HG02981 (cell line): Measurements from ENCODE around the gene RPS25.
A peak's percentile ranks its signal among the peaks of the same experiment; 100 is the strongest.
"Not testable (repeated sequence)": the region's sequence is repeated elsewhere in the genome, so short reads cannot be mapped to it uniquely, and the experiment has no call there.

ENCODE experiments used
- ATAC-seq: cut with Tn5 transposase; IDR thresholded peaks from one replicate; pipeline ENCODE4 v1.9.1; 2021; ENCODE audit warnings: mild to moderate bottlenecking, moderate library complexity; ENCODE audit not compliant: unreplicated experiment

RPS25 gene

GRCh38 chr11:119018074-119018938 is at the start of gene RPS25, which contains the start of gene TRAPPC4:
TSS of gene RPS25 (minus strand) at chr11:119018343. CDS start at chr11:119018284, 59 bp downstream.
TSS of gene TRAPPC4 (plus strand) at chr11:119018766. CDS start at chr11:119018796, 30 bp downstream.
- peak; percentile 87 for ATAC-seq

DNA sequence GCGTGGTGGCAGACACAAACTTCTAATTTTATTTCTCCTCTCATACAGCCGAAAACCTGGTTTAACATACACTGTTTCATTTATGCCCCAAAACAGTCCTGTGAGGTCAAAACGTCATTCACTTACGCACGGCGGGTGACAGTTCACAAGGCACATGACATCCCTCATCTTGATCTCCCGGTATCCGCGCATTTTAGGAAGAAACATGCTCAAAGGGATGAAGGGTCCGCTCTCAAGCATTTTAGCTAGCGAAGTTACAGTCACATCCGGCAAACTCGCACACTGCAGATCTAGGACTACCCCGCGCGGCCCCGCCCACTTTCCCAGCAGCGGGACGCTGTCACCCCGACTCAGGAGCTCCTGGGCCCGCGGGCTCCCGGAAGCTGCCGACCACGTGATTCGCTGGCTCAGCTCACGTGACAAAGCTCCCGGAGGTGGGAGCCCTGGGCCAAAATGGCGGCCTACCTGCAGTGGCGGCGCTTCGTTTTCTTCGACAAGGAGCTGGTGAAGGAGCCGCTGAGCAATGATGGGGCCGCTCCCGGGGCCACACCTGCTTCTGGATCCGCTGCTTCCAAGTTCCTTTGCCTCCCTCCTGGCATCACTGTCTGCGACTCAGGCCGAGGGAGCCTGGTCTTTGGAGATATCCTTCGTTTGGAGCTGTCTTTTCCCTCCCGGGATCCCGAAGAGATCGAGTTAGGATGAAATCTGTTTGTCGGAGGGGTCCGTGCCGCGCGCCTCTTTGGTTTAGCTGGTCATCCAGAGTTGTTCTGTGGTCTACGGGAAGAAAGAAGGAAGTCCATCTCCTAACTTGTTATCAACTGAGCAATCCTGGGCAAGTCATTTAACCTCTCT is 49.5 kb upstream of the RPS25 start, which contains the start of gene VPS11:
Gene VPS11 (plus strand): TSS at position 448 of the 852 bp plus-strand sequence. CDS start 6 bp downstream, at position 454.
- peak; percentile 94 for ATAC-seq

GRCh38 chr11:119065369-119065768 is 47.2 kb upstream of the RPS25 start:
- ATAC-seq: no peak

- no peak for ATAC-seq
Observed at GRCh38 chr11:119062779-119063178, 44.6 kb upstream of the RPS25 start.

- ATAC-seq: no peak
Observed at GRCh38 chr11:119061256-119061655, 43.1 kb upstream of the RPS25 start.

- not testable (repeated sequence) for ATAC-seq
Observed at GRCh38 chr11:119059128-119059527, 41.0 kb upstream of the RPS25 start.

DNA sequence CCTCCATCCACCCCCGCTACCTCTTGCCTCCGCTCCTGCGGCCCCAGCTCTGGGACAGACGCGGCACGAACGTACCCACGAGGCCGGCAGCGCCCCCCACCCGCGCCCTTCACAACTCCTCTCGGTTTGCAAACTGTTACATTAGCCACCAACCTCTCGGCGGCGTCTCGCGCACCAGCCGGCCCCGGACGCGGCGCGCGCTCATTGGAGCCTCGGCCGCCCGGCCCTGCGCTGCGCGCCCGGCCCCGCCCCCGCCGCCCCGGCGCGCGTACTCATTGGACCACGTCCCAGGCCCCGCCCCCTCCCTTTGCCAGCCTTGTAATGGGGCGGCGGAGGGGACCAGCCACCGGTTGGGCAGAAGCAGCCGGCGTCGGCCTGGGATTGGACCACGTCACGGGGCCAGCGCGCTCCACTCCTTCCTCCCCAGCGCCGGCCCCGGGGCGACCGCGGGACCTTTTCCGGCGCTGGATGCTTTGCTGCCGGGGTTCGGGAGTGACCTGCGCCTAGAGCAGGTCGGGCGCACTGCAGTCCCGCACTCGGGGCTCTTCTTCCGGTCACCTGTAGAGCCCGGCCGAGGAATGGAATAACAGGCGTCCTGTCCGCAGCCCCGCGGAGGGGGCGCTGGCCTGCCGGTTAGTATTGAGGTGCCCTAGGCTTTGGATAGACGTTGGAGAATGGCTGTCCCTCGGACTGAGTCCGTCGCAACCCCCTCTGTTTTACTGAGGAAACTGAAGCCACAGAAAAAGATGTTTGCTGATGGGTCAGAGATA is 39.0 kb upstream of the RPS25 start, which contains the start of gene HYOU1:
Gene HYOU1 (minus strand): TSS at position 206 of the 770 bp plus-strand sequence. CDS start 1,045 bp downstream, outside the sequence.
- peak; percentile 92 for ATAC-seq

GRCh38 chr11:119056421-119056999 is 38.4 kb upstream of the RPS25 start:
- ATAC-seq: peak; percentile 2

- ATAC-seq: no peak
Observed at GRCh38 chr11:119055901-119056300, 37.8 kb upstream of the RPS25 start.

DNA sequence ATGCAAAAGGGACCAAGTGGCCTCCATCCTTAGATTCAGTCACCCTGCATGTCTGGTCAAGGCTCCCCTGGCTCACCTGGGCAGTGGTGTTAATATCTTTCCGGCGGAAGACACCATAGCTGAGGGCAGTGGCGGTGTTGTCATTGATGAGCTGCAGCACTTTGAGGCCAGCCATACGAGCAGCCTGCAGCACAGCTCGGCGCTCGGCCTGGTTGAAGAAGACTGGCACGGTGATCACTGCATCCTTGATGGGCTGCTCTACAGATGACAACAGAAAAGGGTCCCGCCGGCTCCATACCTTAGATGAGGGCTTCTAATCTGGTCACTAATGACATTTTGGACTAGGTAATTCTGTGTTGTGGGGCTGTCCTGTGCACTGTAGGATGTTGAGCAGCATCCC is 36.3 kb upstream of the RPS25 start:
- ATAC-seq: no peak

GRCh38 chr11:119052163-119052814 is 34.1 kb upstream of the RPS25 start:
- no peak for ATAC-seq

DNA sequence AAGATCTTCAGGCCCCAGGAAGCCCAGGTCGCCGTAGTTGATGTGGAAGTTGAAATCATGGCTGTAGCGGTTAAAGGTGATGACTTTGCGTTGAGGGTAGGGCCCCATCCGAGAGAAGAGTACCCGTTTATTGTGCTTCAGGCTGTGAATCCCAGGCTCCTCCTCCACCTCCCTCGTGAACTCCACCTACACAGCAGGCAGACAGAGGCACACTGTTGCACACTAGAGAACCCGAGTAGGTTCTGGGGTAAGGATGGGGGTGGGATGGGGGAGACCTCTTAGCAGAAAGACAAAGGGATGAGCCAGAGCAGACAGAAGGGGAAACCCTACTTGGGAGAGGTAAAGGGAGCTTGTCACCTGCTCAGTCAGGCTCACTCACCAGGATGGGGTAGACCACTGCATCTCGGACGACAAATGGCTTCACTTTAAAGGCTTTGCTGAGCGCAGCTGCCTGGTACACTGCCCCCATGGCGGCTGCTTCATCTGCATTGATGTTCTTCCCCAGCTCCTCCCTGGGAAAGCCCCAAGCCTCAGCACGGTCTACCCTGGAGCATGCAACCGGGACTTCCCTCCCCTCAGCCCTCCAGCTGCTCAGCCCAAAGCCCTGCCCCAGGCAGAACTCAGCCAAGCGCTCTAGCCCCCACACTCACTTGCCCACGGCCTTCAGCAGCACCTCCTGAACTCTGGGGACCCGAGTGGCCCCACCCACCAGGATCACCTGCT is 33.5 kb upstream of the RPS25 start:
- ATAC-seq: peak; percentile 40

DNA sequence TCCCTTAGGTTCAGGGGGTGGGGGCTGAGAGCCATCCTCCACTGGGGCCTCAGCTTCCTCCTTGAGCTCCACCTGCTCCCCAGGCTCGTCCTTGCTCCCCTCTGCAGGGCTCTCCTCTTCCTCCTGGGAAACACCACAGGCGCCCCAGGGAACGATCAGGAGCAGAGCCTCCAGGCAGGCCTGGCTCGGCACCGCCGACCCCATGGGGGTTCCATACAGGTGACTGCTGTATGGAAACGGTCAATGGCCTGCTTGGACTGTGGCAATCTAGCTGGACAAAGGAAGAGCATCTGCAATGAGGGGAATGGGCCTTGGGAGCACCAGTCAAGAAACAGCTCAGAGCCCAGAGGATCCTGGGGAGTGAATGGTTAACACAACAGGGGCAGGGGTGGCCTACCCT is 30.9 kb upstream of the RPS25 start:
- ATAC-seq: no peak

- no peak for ATAC-seq
Observed at GRCh38 chr11:119048644-119049043, 30.5 kb upstream of the RPS25 start.

GRCh38 chr11:119047205-119047604 is 29.1 kb upstream of the RPS25 start:
- ATAC-seq: no peak

DNA sequence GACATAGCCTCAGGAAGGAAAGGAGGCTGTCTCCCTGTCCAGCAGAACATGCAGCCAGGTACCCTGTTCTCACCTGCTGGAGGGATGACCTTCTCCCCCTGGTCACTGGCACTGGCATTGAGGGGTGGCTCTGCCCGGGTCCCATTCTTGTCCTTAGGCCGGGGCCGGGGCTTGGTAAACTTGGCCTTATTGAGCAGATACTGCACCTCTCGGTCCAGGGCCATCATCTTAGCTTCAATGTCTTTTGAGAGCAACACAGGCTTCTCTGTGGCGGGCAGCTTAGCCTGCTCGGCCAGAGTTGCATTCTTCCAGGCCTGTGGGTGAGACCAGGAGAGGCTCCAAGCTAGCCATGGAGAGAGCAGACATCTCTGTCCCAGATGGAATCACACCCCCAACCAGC is 28.3 kb upstream of the RPS25 start:
- ATAC-seq: no peak

DNA sequence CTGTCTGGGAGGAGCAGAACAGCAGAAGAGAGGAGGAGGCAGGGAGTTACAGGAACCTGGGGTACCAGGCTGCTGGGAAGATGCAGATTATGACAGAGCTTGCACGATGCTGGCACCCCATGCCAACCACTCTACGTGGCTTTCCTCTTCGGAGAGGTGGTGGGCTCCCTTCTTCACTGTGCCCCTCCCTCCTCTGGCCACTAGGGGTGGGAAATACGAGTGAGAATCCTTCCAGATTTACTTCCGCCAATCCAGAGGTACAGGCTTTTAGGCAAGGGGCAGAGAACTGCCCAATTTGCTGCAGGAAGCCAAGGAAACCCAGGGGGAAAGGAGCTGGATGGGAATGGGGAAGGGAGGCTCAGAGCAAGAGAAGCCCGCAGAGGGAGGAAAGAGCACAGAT is 26.6 kb upstream of the RPS25 start:
- no peak for ATAC-seq

- ATAC-seq: no peak
Observed at GRCh38 chr11:119042927-119043326, 24.8 kb upstream of the RPS25 start.
